Spleen (tissue), 3 donors: ENCODE data around the gene MUC22.

Experiments
- POLR2A ChIP-seq, 3 donors: fragments of 450-650 bp; IDR thresholded peaks; one replicate each; pipeline ENCODE4 v1.5.1; 2017; ENCODE audit warnings: antibody characterized with exemption in 3 of 3, mild to moderate bottlenecking in 1 of 3
- POLR2AphosphoS5 ChIP-seq, 3 donors: sonication (generic); formaldehyde crosslinking; IDR thresholded peaks; one replicate each; pipeline ENCODE4 v1.5.1; 2017; ENCODE audit warnings: antibody characterized with exemption in 3 of 3

- TF ChIP-seq POLR2AphosphoS5 (IDR thresholded peaks at IDR 0.05) (no peak), POLR2A (IDR thresholded peaks at IDR 0.05) (no peak)
These were observed 48.0 kb downstream of the MUC22 start for GRCh38 chr6:31058128-31058894.
